ENCODE measurements around the gene NHLH2.

NHLH2 gene

DNA sequence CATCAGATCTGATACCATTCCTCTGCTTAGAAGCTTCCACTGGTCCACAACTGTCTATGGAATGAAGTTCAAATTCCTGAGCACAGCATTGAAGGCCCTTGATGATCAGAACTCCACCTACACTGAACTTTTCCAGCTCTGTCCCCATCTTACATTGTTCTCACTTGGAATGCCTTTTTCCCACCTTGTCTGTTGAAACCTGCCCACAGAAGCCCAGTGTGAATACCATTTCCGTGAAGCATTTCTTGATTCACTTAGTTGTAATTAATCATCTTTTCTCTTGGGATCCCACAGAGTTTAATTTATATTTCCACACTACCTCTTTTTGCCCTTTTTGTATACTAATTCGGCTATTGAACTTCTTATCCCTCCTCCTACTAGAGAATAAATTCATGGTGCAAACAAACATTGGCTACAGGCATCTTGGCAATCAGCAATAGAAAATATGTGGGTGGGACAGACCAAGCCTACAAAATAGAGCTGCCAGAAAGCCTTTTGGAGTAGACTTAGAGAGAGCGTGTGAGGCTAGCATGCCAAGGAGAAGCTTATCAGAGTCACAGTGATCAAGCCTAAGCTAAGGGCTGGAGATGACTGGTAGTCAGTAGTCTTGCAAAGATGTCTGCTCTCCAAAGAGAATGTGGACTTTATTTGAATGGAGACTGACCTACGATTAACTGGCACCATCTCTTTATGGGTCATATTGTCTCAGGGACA is 26.1 kb downstream of the NHLH2 start:
- FAIRE-seq (no peak), DNase-seq (ENCODE audit: insufficient read length, low spot score) (no peak)
- TF ChIP-seq, protein P1, sequence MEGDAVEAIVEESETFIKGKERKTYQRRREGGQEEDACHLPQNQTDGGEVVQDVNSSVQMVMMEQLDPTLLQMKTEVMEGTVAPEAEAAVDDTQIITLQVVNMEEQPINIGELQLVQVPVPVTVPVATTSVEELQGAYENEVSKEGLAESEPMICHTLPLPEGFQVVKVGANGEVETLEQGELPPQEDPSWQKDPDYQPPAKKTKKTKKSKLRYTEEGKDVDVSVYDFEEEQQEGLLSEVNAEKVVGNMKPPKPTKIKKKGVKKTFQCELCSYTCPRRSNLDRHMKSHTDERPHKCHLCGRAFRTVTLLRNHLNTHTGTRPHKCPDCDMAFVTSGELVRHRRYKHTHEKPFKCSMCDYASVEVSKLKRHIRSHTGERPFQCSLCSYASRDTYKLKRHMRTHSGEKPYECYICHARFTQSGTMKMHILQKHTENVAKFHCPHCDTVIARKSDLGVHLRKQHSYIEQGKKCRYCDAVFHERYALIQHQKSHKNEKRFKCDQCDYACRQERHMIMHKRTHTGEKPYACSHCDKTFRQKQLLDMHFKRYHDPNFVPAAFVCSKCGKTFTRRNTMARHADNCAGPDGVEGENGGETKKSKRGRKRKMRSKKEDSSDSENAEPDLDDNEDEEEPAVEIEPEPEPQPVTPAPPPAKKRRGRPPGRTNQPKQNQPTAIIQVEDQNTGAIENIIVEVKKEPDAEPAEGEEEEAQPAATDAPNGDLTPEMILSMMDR (IDR thresholded peaks at IDR 0.05; ENCODE audit: insufficient read depth, missing control alignments): no peak

DNA sequence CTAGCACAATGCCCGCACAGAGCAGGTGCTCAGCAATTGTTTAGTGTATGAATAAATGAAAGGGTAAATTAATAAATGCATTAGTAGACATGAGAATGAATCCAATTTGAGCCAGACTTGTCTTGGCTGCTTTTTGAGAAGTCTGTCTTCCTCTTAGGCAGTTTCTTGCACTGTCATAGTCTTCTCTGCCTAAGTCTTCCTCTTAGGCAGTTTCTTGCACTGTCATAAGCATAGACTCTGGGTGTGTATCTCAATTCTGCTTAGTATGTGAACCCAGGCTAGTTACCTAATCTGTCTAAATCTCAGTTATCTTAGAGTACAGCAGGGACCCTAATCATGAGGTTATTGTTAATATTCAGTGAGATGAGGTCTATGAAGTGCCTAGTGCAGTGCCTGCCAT is 27.2 kb downstream of the NHLH2 start:
- DNase-seq (ENCODE audit: insufficient read length, low spot score): no peak
- no peak for FAIRE-seq
- TF ChIP-seq, protein P1 (IDR thresholded peaks at IDR 0.05; ENCODE audit: insufficient read depth, missing control alignments): no peak

DNA sequence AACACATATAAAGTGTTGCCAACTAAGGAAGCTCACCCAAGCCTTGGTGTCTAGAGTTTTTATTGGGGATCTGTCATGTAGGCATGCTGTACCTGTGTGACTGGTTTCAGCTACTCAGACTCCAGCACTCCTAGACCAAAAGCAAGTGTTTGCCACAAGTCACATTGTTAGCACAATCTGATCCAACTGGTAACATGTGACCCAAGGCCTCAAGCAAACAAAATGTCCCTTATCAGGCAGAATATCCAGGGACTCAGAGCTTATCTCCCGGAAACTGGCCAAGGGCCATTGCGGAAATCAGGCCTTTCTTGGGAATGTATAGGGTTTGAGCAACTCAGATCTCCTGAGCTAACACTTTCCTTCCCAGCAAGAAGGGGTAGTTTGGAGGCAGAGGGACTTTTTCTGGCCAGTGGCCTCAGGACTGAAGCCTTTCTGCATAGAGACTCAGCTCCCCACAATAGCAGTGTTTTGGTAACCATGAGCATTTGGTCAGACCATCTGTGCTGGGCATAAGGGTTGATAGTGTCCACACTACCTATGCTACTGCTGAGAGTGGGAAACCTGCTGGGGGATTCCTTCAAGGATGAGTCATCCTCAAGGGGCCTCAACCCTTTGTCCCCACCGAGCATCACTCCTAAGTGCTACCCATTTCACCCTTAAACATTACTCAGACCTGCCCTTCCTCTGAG is 29.6 kb downstream of the NHLH2 start:
- FAIRE-seq (no peak), DNase-seq (ENCODE audit: insufficient read length, low spot score) (no peak)
- TF ChIP-seq, protein P1 (IDR thresholded peaks at IDR 0.05; ENCODE audit: insufficient read depth, missing control alignments): no peak

DNA sequence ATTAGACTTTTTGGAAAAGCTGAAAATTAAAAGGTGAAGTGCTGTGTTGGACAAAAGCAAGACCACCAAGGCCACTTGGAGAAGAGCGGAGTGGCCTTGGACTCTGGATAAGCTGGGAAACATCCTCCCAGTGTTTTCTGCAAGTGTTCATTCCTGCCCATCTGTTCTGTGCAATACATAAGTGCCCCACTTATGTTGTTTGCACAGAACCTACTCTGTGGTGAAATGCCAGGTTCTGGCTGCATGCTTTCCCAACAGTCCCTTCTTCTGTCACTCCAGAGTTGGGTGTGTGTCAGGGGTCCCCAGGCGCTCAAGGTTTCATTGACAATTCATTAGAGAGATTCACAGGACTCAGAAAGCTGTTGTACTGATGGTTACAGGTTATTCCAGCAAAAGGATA is 30.3 kb downstream of the NHLH2 start:
- TF ChIP-seq, protein P1 (IDR thresholded peaks at IDR 0.05; ENCODE audit: insufficient read depth, missing control alignments): no peak
- FAIRE-seq (no peak), DNase-seq (ENCODE audit: insufficient read length, low spot score) (no peak)

DNA sequence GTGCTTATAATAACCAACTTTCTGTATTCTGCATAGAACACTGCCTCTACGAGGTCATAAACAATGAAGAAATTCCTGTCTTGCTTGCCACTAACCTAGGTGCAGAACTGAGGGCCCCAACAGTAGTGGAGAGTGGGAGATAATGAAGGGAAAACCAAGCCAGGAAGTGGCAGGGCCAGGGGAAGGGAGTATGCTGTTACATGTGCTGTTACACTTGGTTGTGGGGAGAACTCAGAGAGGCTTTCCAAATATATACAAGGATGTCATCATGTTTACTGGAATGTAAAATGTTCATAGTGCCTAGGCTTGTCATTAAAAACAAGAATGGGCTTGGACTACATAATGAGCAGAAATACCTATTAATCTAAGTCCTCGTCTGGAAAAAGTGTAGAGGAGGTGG is 31.1 kb downstream of the NHLH2 start:
- TF ChIP-seq, protein P1 (IDR thresholded peaks at IDR 0.05; ENCODE audit: insufficient read depth, missing control alignments): no peak
- no peak for DNase-seq (ENCODE audit: insufficient read length, low spot score)
- FAIRE-seq: no peak

DNA sequence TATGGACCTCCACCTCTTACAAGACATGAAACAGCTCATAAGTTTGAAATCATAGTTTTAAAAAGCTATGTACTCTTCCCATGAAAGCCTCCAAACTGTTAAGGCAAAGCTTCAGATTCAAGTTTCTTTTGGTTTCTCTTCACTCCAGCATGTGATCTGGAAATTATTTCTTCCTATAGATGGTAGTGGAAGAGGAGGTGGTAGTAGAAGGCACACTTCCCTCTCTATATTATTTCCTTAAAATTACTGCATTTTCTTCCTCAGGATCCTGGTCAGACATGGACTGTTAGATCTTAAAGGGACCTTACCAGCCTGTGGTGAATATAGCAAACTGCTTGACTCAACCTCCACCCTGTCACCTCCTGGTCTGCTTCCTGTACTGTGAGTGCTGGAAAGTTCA is 31.9 kb downstream of the NHLH2 start:
- FAIRE-seq (no peak), DNase-seq (ENCODE audit: insufficient read length, low spot score) (no peak)

More for the DNA sequence above, 31.9 kb downstream of the NHLH2 start:
- TF ChIP-seq, protein P1 (IDR thresholded peaks at IDR 0.05; ENCODE audit: insufficient read depth, missing control alignments): no peak

Measured in D721Med (cell line).